GM18499 (cell line): ENCODE results near the gene NKAIN2.

Experiments
- ATAC-seq: cut with Tn5 transposase; IDR thresholded peaks from one replicate; pipeline ENCODE4 v1.9.1; 2021; ENCODE audit warnings: moderate number of reproducible peaks; ENCODE audit not compliant: insufficient read depth, unreplicated experiment

Gene NKAIN2

GRCh38 chr6:123803504-123804013, at the start of gene NKAIN2:
Gene NKAIN2, plus strand, starts transcription at chr6:123803865.
- no peak for ATAC-seq

GRCh38 chr6:123759472-123759871, 44.2 kb upstream of the NKAIN2 start:
- no peak for ATAC-seq

- no peak for ATAC-seq
Observed at GRCh38 chr6:123763904-123764303, 39.8 kb upstream of the NKAIN2 start.

- no peak for ATAC-seq
Observed at GRCh38 chr6:123764722-123765121, 38.9 kb upstream of the NKAIN2 start.

- ATAC-seq = no peak
Observed at GRCh38 chr6:123768921-123769320, 34.7 kb upstream of the NKAIN2 start.

GRCh38 chr6:123769431-123769830, 34.2 kb upstream of the NKAIN2 start:
- ATAC-seq = no peak

- ATAC-seq = peak; percentile 68
Observed at GRCh38 chr6:123770247-123770949, 33.3 kb upstream of the NKAIN2 start.

GRCh38 chr6:123771126-123771525, 32.5 kb upstream of the NKAIN2 start:
- no peak for ATAC-seq

GRCh38 chr6:123777563-123777962, 26.1 kb upstream of the NKAIN2 start:
- ATAC-seq = no peak

GRCh38 chr6:123780021-123780420, 23.6 kb upstream of the NKAIN2 start:
- ATAC-seq = no peak

- no peak for ATAC-seq
Observed at GRCh38 chr6:123784330-123784729, 19.3 kb upstream of the NKAIN2 start.

GRCh38 chr6:123785039-123785438, 18.6 kb upstream of the NKAIN2 start:
- ATAC-seq = no peak

- ATAC-seq = peak; percentile 46
Observed at GRCh38 chr6:123788319-123788718, 15.3 kb upstream of the NKAIN2 start.

- no peak for ATAC-seq
Observed at GRCh38 chr6:123794190-123794589, 9.5 kb upstream of the NKAIN2 start.

GRCh38 chr6:123794799-123795198, 8.9 kb upstream of the NKAIN2 start:
- no peak for ATAC-seq

- no peak for ATAC-seq
Observed at GRCh38 chr6:123801067-123801466, 2.6 kb upstream of the NKAIN2 start.

GRCh38 chr6:123802351-123802696, 1.3 kb upstream of the NKAIN2 start:
- ATAC-seq = peak; percentile 10

- ATAC-seq = peak; percentile 96
Observed at GRCh38 chr6:123802697-123803503, 765 bp upstream of the NKAIN2 start.

GRCh38 chr6:123804014-123804786, 535 bp downstream of the NKAIN2 start:
- no peak for ATAC-seq

GRCh38 chr6:123804787-123805540, 1.3 kb downstream of the NKAIN2 start:
- no peak for ATAC-seq
